ENCODE data around the gene GOT2. TPM values are rescaled to one million over a fixed set of nuclear protein-coding genes. Genes with fewer than 3 reads are reported as not detected.
"Not testable (repeated sequence)": the region's sequence is repeated elsewhere in the genome, so short reads cannot be mapped to it uniquely, and the experiment has no call there.

Gene GOT2
- total RNA-seq (2014; rRNA removed; shearing (Covaris generic)) (40.3 and 46.5 TPM in 2 replicates), polyA plus RNA-seq (2016; fragmentation: Nextera tagmentation; extraction: Ambion mirVana) (87.9 and 89.6 TPM in 2 replicates)

- H3K4me1 ChIP-seq (ENCODE audit: insufficient read depth) = peaks cover 11% of the 10 kb centered on the region
- WGBS, 2 experiments (ENCODE audit: low coverage in 1 of 2, low lambda C conversion rate in 2 of 2, missing lambda C conversion rate in 2 of 2) = 0 to 1% methylated on average over 55 to 60 of the region's 68 CpGs
- no peaks in the 10 kb centered on the region; the same call in 1 of the 2 replicates for H4K20me1 ChIP-seq (ENCODE audit: insufficient read depth)
- H3K4me2 ChIP-seq (ENCODE audit: unreplicated experiment) = peak within 1 kb of the TSS; percentile 86
- H3K27ac ChIP-seq = peak within 1 kb of the TSS; percentile 28
- in situ Hi-C loops (cut with MboI) = no loop called here
- peak within 1 kb of the TSS; percentile 95 for H2AFZ ChIP-seq
- no peaks in the 10 kb centered on the region for H3K36me3 ChIP-seq (ENCODE audit: low read depth)
- H3K9me2 ChIP-seq (ENCODE audit: insufficient read depth) = no peaks in the 10 kb centered on the region
- H3K9me3 ChIP-seq (ENCODE audit: low read depth) = no peaks in the 10 kb centered on the region
- H3K27me3 ChIP-seq (replicated peaks; ENCODE audit: insufficient read depth) = no peaks in the 10 kb centered on the region
- H3K4me3 ChIP-seq = peak within 1 kb of the TSS; percentile 84
- peak within 1 kb of the TSS; percentile 80 for H3K9ac ChIP-seq
- peaks cover 51% of the 10 kb centered on the region for H3K79me2 ChIP-seq (ENCODE audit: insufficient read depth)
- H3F3A ChIP-seq (ENCODE audit: insufficient read depth) = no peaks in the 10 kb centered on the region
- TF ChIP-seq EZH2 (IDR thresholded peaks at IDR 0.05; ENCODE audit: insufficient read depth, poor library complexity, severe bottlenecking) (no peak), EZH2phosphoT487 (IDR thresholded peaks at IDR 0.05; ENCODE audit: insufficient read depth, low read depth) (no peak)
- DNase-seq = peak; percentile 92
Measured at GRCh38 chr16:58733671-58734458, at the start of gene GOT2. GOT2 (minus strand) TSS chr16:58734316; CDS start chr16:58734228, 88 bp downstream.

GRCh38 chr16:58779291-58779690 is 45.2 kb upstream of the GOT2 start:
- H3K4me3 ChIP-seq; H4K20me1 ChIP-seq (ENCODE audit: insufficient read depth); H3K9me3 ChIP-seq (ENCODE audit: low read depth); H3K4me2 ChIP-seq (ENCODE audit: unreplicated experiment); H3K9ac ChIP-seq; H3K36me3 ChIP-seq (ENCODE audit: low read depth); DNase-seq; H3K27ac ChIP-seq; H3K9me2 ChIP-seq (ENCODE audit: insufficient read depth); H3F3A ChIP-seq (ENCODE audit: insufficient read depth); H2AFZ ChIP-seq; H3K27me3 ChIP-seq (replicated peaks; ENCODE audit: insufficient read depth); in situ Hi-C loops (cut with MboI); H3K79me2 ChIP-seq (ENCODE audit: insufficient read depth); H3K4me1 ChIP-seq (ENCODE audit: insufficient read depth): not testable (repeated sequence)
- WGBS, 2 experiments (ENCODE audit: low coverage in 1 of 2, low lambda C conversion rate in 2 of 2, missing lambda C conversion rate in 2 of 2) = 70 to 75% methylated on average over 1 of the region's 1 CpG

GRCh38 chr16:58773870-58774269 is 39.8 kb upstream of the GOT2 start:
- Histone ChIP-seq H4K20me1 (ENCODE audit: insufficient read depth) (no peaks in the 10 kb centered on the region), H3K9me3 (ENCODE audit: low read depth) (no peaks in the 10 kb centered on the region), H3K4me2 (ENCODE audit: unreplicated experiment) (no peak overlapping the region), H3K27ac (no peak overlapping the region), H3F3A (ENCODE audit: insufficient read depth) (no peaks in the 10 kb centered on the region), H3K4me1 (ENCODE audit: insufficient read depth) (no peaks in the 10 kb centered on the region), H3K36me3 (ENCODE audit: low read depth) (no peaks in the 10 kb centered on the region), H3K9ac (no peak overlapping the region), H2AFZ (no peak overlapping the region), H3K9me2 (ENCODE audit: insufficient read depth) (no peaks in the 10 kb centered on the region), H3K79me2 (ENCODE audit: insufficient read depth) (no peaks in the 10 kb centered on the region), H3K27me3 (replicated peaks; ENCODE audit: insufficient read depth) (no peaks in the 10 kb centered on the region), H3K4me3 (no peak overlapping the region)
- no peak for DNase-seq
- in situ Hi-C loops (cut with MboI) = no loop called here
- TF ChIP-seq EZH2 (IDR thresholded peaks at IDR 0.05; ENCODE audit: insufficient read depth, poor library complexity, severe bottlenecking) (no peak), EZH2phosphoT487 (IDR thresholded peaks at IDR 0.05; ENCODE audit: insufficient read depth, low read depth) (no peak)

- H3K36me3 ChIP-seq (ENCODE audit: low read depth) = no peaks in the 10 kb centered on the region
- H3K27me3 ChIP-seq (replicated peaks; ENCODE audit: insufficient read depth) = no peaks in the 10 kb centered on the region
- no peak overlapping the region for H3K4me2 ChIP-seq (ENCODE audit: unreplicated experiment)
- no peaks in the 10 kb centered on the region for H3K79me2 ChIP-seq (ENCODE audit: insufficient read depth)
- DNase-seq = no peak
- in situ Hi-C loops (cut with MboI) = no loop called here
- H3K9me2 ChIP-seq (ENCODE audit: insufficient read depth) = no peaks in the 10 kb centered on the region
- H3K4me3 ChIP-seq = no peak overlapping the region
- H3K9me3 ChIP-seq (ENCODE audit: low read depth) = no peaks in the 10 kb centered on the region
- H2AFZ ChIP-seq = no peak overlapping the region
- H3F3A ChIP-seq (ENCODE audit: insufficient read depth) = no peaks in the 10 kb centered on the region
- no peaks in the 10 kb centered on the region for H4K20me1 ChIP-seq (ENCODE audit: insufficient read depth)
- no peak for TF ChIP-seq EZH2 (IDR thresholded peaks at IDR 0.05; ENCODE audit: insufficient read depth, poor library complexity, severe bottlenecking)
- TF ChIP-seq EZH2phosphoT487 (IDR thresholded peaks at IDR 0.05; ENCODE audit: insufficient read depth, low read depth) = no peak
- no peak overlapping the region for H3K9ac ChIP-seq
- no peaks in the 10 kb centered on the region for H3K4me1 ChIP-seq (ENCODE audit: insufficient read depth)
- 32 to 34% methylated on average over 2 of the region's 2 CpGs for WGBS, 2 experiments (ENCODE audit: low coverage in 1 of 2, low lambda C conversion rate in 2 of 2, missing lambda C conversion rate in 2 of 2)
- H3K27ac ChIP-seq = no peak overlapping the region
Measured at GRCh38 chr16:58768145-58768544, 34.0 kb upstream of the GOT2 start.

Measured in GM23248 (cell line).